Osteoblast (primary cell): Measurements from ENCODE around the gene CBLIF. TPM values are rescaled to one million over a fixed set of nuclear protein-coding genes. Genes with fewer than 3 reads are reported as not detected.
"Not testable (repeated sequence)": the region's sequence is repeated elsewhere in the genome, so short reads cannot be mapped to it uniquely, and the experiment has no call there.

ENCODE experiments used
- DNase-seq: peaks from one replicate; pipeline ENCODE4 v3.0.0; 2011; ENCODE audit warnings: low spot score, mixed read lengths; ENCODE audit not compliant: insufficient read length; ENCODE audit errors: missing footprints
- H2AFZ ChIP-seq: 2 replicates; pipeline ENCODE4 v1.6.0; 2011; ENCODE audit warnings: mild to moderate bottlenecking, low read length
- H3K27ac ChIP-seq: 2 replicates; pipeline ENCODE4 v1.5.1; 2011; ENCODE audit warnings: mild to moderate bottlenecking, low read depth, low read length, moderate library complexity
- H3K27me3 ChIP-seq: 2 replicates; pipeline ENCODE4 v1.6.0; 2012; ENCODE audit warnings: mild to moderate bottlenecking, control low read depth, inconsistent platforms, low read length, moderate library complexity; ENCODE audit not compliant: insufficient read depth
- H3K36me3 ChIP-seq: 2 replicates; pipeline ENCODE4 v1.5.1; 2011; ENCODE audit warnings: mild to moderate bottlenecking, low read length, control low read depth, moderate library complexity; ENCODE audit not compliant: insufficient read depth
- H3K4me1 ChIP-seq: 2 replicates; pipeline ENCODE4 v1.5.1; 2011; ENCODE audit warnings: mild to moderate bottlenecking, low read length, control low read depth, moderate library complexity; ENCODE audit not compliant: insufficient read depth
- H3K4me2 ChIP-seq: 2 replicates; pipeline ENCODE4 v1.6.0; 2011; ENCODE audit warnings: mild to moderate bottlenecking, low read length; ENCODE audit not compliant: insufficient read depth
- H3K4me3 ChIP-seq: fragments of 200-600 bp; sonication (generic); 3 replicates; pipeline ENCODE4 v1.5.1; 2012; ENCODE audit warnings: mild to moderate bottlenecking, low read length, inconsistent platforms; ENCODE audit not compliant: insufficient read depth
- H3K79me2 ChIP-seq: 2 replicates; pipeline ENCODE4 v1.6.0; 2012; ENCODE audit warnings: mild to moderate bottlenecking, low read length, control low read depth, inconsistent platforms; ENCODE audit not compliant: insufficient read depth
- H3K9me3 ChIP-seq: 2 replicates; pipeline ENCODE4 v1.5.1; 2011; ENCODE audit warnings: low read depth, low read length, control low read depth
- H4K20me1 ChIP-seq: 2 replicates; pipeline ENCODE4 v1.6.0; 2012; ENCODE audit warnings: mild to moderate bottlenecking, low read length, control low read depth; ENCODE audit not compliant: insufficient read depth
- CTCF ChIP-seq: IDR thresholded peaks from 2 replicates; pipeline ENCODE4 v1.5.1; 2011; ENCODE audit warnings: mild to moderate bottlenecking, low read depth, low read length, moderate library complexity; ENCODE audit errors: extremely low read depth
- total RNA-seq: library from RNA; depleted of rRNA; stranded (reverse); fragments of >200 nt; gene quantifications from 2 replicates; pipeline ENCODE4 v1.2.3, GENCODE V29; 2012

The CBLIF gene
- total RNA-seq, 1 donor: not detected

- no peak overlapping the region for H3K4me2 ChIP-seq
- no peaks in the 10 kb centered on the region for H3K9me3 ChIP-seq
- H3K4me1 ChIP-seq: no peaks in the 10 kb centered on the region
- H2AFZ ChIP-seq: no peak overlapping the region
- no peaks in the 10 kb centered on the region for H3K27me3 ChIP-seq
- no peak for TF ChIP-seq CTCF
- H3K27ac ChIP-seq: no peak overlapping the region
- peak; percentile 14 for DNase-seq
- H3K79me2 ChIP-seq: no peaks in the 10 kb centered on the region
- H4K20me1 ChIP-seq: no peaks in the 10 kb centered on the region
- no peak overlapping the region for H3K4me3 ChIP-seq
- H3K36me3 ChIP-seq: no peaks in the 10 kb centered on the region
These were observed 3.8 kb upstream of the CBLIF start for GRCh38 chr11:59849129-59849528.

GRCh38 chr11:59848439-59848838 is 3.1 kb upstream of the CBLIF start:
- H3K36me3 ChIP-seq, H2AFZ ChIP-seq, H3K4me3 ChIP-seq, DNase-seq, H3K27ac ChIP-seq, H3K4me1 ChIP-seq, H3K79me2 ChIP-seq, H3K9me3 ChIP-seq, H4K20me1 ChIP-seq, H3K27me3 ChIP-seq, H3K4me2 ChIP-seq: not testable (repeated sequence)

GRCh38 chr11:59847626-59848025 is 2.3 kb upstream of the CBLIF start:
- no peaks in the 10 kb centered on the region for H3K27me3 ChIP-seq
- no peak overlapping the region for H3K27ac ChIP-seq
- no peak for DNase-seq
- TF ChIP-seq CTCF: no peak
- no peaks in the 10 kb centered on the region for H3K36me3 ChIP-seq
- H3K79me2 ChIP-seq: no peaks in the 10 kb centered on the region
- no peak overlapping the region for H3K4me2 ChIP-seq
- no peak overlapping the region for H3K4me3 ChIP-seq
- no peaks in the 10 kb centered on the region for H4K20me1 ChIP-seq
- H3K9me3 ChIP-seq: no peaks in the 10 kb centered on the region
- no peak overlapping the region for H2AFZ ChIP-seq
- H3K4me1 ChIP-seq: no peaks in the 10 kb centered on the region

- H3K27ac ChIP-seq: no peak overlapping the region
- H3K4me1 ChIP-seq: no peaks in the 10 kb centered on the region
- H3K9me3 ChIP-seq: no peaks in the 10 kb centered on the region
- H3K79me2 ChIP-seq: no peaks in the 10 kb centered on the region
- DNase-seq: no peak
- no peak overlapping the region for H3K4me2 ChIP-seq
- H4K20me1 ChIP-seq: no peaks in the 10 kb centered on the region
- no peak overlapping the region for H2AFZ ChIP-seq
- no peak for TF ChIP-seq CTCF
- no peaks in the 10 kb centered on the region for H3K27me3 ChIP-seq
- H3K36me3 ChIP-seq: no peaks in the 10 kb centered on the region
- no peak overlapping the region for H3K4me3 ChIP-seq
These were observed 1.3 kb upstream of the CBLIF start for GRCh38 chr11:59846556-59846955.
